ENCODE data around the gene UBASH3A. TPM values are rescaled to one million over a fixed set of nuclear protein-coding genes. Genes with fewer than 3 reads are reported as not detected.

Gene UBASH3A
- total RNA-seq, 4 donors from 2014 or later, result 3.9 to 14.0 (median 5.3) TPM

GRCh38 chr21:42364304-42364865 is 39.3 kb upstream of the UBASH3A start:
- H3K27ac ChIP-seq, result no peak overlapping the region
- H3K9me3 ChIP-seq, result peaks cover 0 to 5% (median 0%) of the 10 kb centered on the region in 4 donors
- no peaks in the 10 kb centered on the region for H3K36me3 ChIP-seq
- no peaks in the 10 kb centered on the region for H3K27me3 ChIP-seq
- no peak for DNase-seq
- TF ChIP-seq POLR2A (IDR thresholded peaks at IDR 0.05) (no peak), CTCF (IDR thresholded peaks at IDR 0.05) (no peak)
- H3K4me1 ChIP-seq, result no peaks in the 10 kb centered on the region
- no peak overlapping the region for H3K4me3 ChIP-seq

- TF ChIP-seq CTCF (IDR thresholded peaks at IDR 0.05) (no peak), POLR2A (IDR thresholded peaks at IDR 0.05) (no peak)
- H3K27ac ChIP-seq, result peak overlapping the region in 1 of 4 donors; percentile 35
- DNase-seq, result no peak
- no peaks in the 10 kb centered on the region for H3K36me3 ChIP-seq
- no peaks in the 10 kb centered on the region for H3K27me3 ChIP-seq
- no peaks in the 10 kb centered on the region for H3K9me3 ChIP-seq
- H3K4me1 ChIP-seq, result no peaks in the 10 kb centered on the region
- peak overlapping the region in 1 of 4 donors; percentile 12 for H3K4me3 ChIP-seq
These were observed 37.9 kb upstream of the UBASH3A start for GRCh38 chr21:42365770-42366169.

- H3K27ac ChIP-seq, result peak within 1 kb of the TSS in 2 of 4 donors; percentile 22 to 35
- no peaks in the 10 kb centered on the region for H3K36me3 ChIP-seq
- TF ChIP-seq CTCF (IDR thresholded peaks at IDR 0.05) (no peak), POLR2A (IDR thresholded peaks at IDR 0.05) (no peak)
- peak within 1 kb of the TSS in 1 of 4 donors; percentile 12 for H3K4me3 ChIP-seq
- H3K27me3 ChIP-seq, result no peaks in the 10 kb centered on the region
- no peaks in the 10 kb centered on the region for H3K4me1 ChIP-seq
- DNase-seq, result peak in 1 of 3 donors; percentile 73
- no peaks in the 10 kb centered on the region for H3K9me3 ChIP-seq
These were observed 37.3 kb upstream of the UBASH3A start, which contains the start of gene TFF1 for GRCh38 chr21:42366292-42367010. Gene TFF1, minus strand, starts transcription at chr21:42366535. Its CDS starts 40 bp downstream, at chr21:42366495.

- no peaks in the 10 kb centered on the region for H3K27me3 ChIP-seq
- no peaks in the 10 kb centered on the region for H3K9me3 ChIP-seq
- no peak overlapping the region for H3K4me3 ChIP-seq
- H3K36me3 ChIP-seq, result no peaks in the 10 kb centered on the region
- no peaks in the 10 kb centered on the region for H3K4me1 ChIP-seq
- no peak for DNase-seq
- TF ChIP-seq CTCF (IDR thresholded peaks at IDR 0.05) (peak in 2 of 6 experiments; percentile 23 to 29), POLR2A (IDR thresholded peaks at IDR 0.05) (no peak)
- H3K27ac ChIP-seq, result peak overlapping the region in 1 of 4 donors; percentile 15
These were observed 36.1 kb upstream of the UBASH3A start for GRCh38 chr21:42367367-42368165.

- H3K4me1 ChIP-seq, result peaks cover 0 to 3% (median 0%) of the 10 kb centered on the region in 4 donors
- TF ChIP-seq POLR2A (IDR thresholded peaks at IDR 0.05) (no peak), CTCF (IDR thresholded peaks at IDR 0.05) (no peak)
- no peaks in the 10 kb centered on the region for H3K27me3 ChIP-seq
- DNase-seq, result peak in 1 of 3 donors; percentile 19
- no peaks in the 10 kb centered on the region for H3K9me3 ChIP-seq
- no peaks in the 10 kb centered on the region for H3K36me3 ChIP-seq
- H3K4me3 ChIP-seq, result no peak overlapping the region
- H3K27ac ChIP-seq, result no peak overlapping the region
These were observed 33.9 kb upstream of the UBASH3A start for GRCh38 chr21:42369821-42370220.

Data from Peyer's patch (tissue), 4 donors.